ENCODE data around the gene NCEH1.

Gene NCEH1

DNA sequence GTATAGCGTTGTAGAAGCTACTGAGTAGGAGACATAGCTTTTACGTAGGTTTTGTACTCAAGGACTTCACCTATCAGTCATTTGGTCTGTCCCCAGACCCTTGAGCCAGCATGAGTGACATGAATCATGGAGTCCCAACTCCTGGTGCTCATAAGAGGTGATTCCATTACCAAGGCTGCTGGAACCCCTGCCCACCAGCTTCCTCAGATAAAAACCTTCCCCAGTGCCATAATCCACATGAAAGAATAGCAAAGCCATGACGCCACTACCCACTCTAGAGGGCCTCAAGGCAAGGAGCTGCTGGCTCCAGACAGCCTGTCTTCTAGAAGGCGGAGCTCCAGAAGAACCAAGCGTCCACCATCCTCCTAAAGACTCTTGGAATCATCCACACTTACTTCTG, 69.6 kb downstream of the NCEH1 start:
- no peak for FAIRE-seq

DNA sequence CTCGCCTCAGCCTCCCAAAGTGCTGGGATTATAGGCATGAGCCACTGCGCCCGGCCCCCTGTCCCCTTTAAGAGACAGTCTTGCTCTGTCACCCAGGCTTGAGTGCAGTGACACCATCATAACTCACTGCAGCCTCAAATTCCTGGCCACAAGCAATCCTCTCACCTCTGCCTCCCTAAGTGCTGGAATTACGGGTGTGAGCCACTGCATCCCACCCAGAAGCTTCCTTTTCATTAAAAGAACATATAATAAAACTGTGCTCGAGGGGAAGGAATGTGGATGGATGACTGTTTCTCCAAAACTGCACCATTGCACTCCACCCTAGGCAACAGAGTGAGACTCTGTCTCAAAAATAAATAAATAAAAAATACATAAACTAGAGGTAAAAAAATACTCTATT, 70.1 kb downstream of the NCEH1 start:
- FAIRE-seq, result no peak

GRCh38 chr3:172635588-172635987, 75.3 kb downstream of the NCEH1 start:
- no peak for FAIRE-seq

GRCh38 chr3:172634948-172635347, 75.9 kb downstream of the NCEH1 start:
- FAIRE-seq, result no peak

DNA sequence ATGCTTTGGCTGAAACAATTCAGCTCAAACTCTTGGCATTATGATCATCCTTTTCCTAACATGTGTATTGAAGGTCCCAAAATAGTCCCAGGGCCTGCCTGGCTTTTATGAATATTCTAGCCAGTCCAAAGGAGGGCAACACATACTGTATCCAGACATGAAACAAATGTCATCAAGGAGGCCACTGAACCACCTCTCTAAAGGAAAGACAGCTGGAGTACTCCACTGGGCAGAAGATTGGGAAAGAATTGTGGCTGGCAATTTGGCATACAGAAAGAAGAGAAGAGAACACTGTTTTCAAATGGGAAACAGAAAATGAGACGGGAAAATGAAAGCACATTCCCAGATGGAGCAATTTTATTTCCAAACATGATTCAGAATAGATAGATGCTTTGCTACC, 80.6 kb downstream of the NCEH1 start:
- no peak for FAIRE-seq

GRCh38 chr3:172629470-172629869, 81.4 kb downstream of the NCEH1 start:
- FAIRE-seq, result no peak

DNA sequence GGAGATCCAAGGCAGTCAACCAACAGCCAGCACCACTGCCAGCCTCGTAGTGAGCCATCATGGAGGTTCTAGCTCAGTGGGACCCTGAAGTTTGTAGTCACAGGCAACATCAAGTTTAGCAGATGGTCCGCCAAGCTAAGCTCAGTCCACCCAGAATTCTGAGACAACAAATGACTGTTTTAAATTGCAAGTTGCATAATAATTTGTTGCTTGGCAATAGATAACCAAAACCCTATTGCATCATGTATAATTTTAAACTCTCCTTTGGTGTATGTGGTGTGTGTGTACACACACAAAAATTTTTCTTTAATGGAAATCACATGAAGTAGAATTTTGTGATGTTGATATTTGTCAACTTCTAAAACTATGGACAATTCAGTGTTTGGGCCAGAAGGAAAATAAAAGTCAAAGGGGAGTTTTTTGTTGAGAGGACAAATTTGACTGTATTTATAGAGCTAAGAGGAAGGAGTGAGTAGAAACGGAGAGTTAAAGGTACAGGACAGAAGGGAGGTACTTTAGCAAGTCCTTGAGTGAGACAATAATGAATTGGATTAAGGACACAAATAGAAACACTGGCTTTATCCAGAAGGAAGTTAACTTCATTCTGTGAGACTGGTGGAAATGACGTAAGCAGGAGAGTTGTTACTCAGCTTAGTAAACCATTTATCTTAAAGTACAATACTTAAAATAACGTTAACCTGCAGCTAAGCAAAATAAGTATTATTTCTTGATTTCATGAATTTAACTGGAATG, 83.6 kb downstream of the NCEH1 start:
- FAIRE-seq, result no peak

DNA sequence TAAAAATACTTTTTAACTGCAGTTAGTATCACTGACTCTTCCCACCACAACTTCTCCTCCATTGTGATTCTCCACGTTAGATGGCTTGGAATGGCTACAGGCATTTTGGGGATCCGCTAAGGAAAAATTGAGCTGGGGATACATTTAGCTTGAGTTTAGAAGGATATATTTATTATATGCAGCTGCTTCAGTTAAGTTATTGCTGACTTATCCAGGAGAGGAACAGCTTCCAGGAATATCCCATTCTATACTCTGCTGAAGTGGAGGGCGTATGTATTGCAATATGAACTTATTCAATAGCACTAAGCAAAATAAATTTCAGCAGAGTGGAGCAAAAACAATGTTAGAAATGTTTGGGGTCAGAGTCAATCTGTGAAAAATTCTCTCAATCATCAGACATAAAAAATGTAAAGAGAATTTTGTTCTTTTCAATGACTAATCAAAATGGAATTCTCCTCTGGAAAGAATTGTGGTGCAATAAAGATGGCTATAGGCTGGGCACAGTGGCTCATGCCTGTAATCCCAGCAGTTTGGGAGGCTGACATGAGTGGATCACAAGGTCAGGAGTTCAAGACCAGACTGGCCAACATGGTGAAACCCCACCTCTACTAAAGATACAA, 84.7 kb downstream of the NCEH1 start:
- no peak for FAIRE-seq

DNA sequence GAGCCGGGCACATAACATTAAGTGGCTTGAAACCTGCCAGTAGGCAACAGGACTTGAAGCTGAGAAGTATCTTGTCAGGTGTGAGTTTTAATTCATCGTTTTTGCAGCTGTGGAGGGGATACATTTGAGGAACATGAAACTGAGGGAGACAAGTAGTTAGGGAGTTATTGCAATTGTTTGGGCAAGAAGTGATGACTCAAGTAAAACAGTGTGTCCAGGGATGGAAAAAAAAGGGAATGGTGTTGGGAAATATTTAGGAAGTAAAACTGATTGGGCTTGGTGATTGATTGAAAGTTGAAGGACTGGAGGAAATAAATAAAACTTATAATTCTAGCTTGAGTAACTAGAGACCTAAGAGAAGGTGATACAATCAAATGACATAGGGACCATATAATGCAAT, 85.5 kb downstream of the NCEH1 start:
- FAIRE-seq, result no peak

- FAIRE-seq, result no peak
Measured at GRCh38 chr3:172624999-172625398, 85.9 kb downstream of the NCEH1 start.

DNA sequence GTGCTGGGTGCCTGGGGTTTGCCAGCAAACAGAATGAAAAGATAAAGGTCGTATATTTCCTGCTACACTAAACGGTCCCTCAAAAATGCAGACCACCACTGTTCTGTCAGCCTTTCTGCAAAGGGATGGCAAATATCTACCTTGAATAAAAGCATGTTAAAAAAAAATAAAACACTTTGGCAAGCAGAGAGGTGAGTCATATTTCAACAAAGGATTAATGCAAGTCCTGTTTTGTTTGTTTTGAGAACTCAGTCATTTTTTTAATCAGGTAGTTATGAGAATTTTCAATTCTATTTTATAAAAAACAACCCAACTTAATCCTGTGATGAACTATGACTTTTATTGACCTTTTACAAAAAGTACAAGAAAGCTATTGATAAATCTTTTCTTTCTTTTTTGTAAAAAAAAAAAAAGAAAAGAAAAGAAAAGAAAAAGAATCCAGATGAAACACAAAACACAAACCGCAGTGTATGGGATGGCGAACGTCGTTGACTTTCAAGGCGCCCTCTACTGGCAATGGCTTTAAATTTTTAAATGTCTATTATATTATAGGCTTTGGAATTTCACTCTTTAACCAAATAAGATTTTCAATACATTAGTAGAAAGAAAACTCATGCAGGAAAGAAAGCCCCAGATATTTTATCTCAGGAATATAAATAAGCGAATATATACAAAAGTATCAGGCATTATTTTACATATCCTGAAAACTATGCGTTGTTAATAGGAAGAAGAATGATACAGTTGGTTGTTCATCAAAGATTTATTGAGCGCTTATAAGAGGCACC, 87.8 kb downstream of the NCEH1 start:
- peak; percentile 97 for FAIRE-seq

GRCh38 chr3:172622156-172622555, 88.7 kb downstream of the NCEH1 start:
- FAIRE-seq, result no peak

DNA sequence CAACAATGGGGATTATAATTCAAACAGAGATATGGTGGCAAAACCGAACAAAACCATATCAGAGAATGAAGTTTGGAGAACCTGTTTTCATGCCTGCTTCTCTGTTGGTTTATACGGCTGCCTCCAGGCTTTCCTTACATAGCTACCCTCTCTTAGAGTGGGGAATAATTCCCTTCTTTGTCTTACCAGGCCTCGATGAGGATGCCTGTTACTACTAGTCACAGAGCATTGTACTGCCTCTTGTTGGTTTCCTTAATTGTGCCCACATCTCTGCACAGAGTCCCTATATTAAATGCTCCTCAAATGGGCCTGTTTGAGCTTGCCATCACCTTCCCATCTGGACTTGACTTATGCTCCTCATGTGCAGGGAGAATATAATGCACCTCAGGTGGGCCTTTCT, 92.9 kb downstream of the NCEH1 start:
- no peak for FAIRE-seq

GRCh38 chr3:172617013-172617706, 93.7 kb downstream of the NCEH1 start:
- no peak for FAIRE-seq

DNA sequence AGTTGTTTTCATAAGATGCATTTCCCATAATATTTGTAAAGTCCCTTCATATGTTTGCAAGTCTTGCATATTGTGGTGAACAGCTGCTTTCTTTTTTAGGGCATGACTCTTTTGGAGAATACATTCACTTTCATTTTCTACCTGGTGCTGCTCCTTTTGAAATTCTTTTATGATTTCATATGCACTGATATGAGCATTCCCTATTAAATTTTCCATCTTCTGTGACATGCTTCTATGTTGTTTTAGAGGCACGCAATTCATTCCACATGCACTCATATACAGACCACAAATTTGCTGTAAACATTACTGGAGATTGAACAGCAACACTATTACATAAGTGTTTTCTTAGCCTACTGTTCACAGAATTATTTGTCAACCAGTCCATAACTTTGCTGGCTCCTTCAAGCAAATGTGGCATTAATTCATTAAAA, 94.8 kb downstream of the NCEH1 start:
- FAIRE-seq, result peak; percentile 14

GRCh38 chr3:172615296-172615695, 95.6 kb downstream of the NCEH1 start:
- FAIRE-seq, result no peak

- FAIRE-seq, result no peak
Measured at GRCh38 chr3:172614340-172615274, 96.3 kb downstream of the NCEH1 start.

GRCh38 chr3:172613845-172614244, 97.0 kb downstream of the NCEH1 start:
- FAIRE-seq, result no peak

DNA sequence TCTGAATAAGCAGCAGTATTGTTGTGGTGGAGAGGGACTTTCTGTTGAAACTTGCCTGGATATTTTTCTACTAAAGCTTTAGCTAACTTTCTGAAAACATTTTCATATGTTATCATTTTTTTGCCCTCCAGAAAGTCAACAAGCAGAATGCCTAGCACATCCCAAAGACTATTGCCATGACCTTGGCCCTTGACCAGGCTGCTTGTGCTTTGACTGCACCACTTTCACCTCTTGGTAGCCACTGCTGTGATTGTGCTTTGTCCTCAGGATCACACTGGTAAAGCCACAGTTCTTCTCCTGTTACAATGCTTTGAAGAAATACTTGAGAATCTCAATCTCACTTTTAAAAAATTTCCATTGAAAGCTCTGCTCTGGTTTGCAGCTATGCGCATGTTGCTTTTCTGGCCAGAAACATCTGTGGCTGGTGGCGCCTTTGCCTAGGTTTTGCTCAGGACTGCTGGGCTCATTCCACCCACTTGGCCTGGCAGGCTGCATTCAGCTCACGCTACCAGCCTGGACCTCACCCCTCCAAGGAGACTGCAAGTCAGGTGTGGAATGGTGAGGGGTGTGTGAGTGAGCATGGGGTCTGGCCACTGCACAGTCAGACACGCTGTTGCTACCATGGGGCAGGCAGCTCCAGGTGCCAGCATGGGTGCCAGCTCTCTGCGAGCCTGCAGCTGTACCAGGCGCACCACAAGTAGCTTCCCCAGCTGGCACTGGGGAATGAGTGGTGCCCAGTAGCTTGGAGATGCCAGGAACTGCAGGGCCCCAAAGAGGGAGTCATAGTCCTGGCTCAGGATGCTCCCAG, 97.8 kb downstream of the NCEH1 start:
- no peak for FAIRE-seq

- no peak for FAIRE-seq
Measured at GRCh38 chr3:172609750-172610149, 101.1 kb downstream of the NCEH1 start.

GRCh38 chr3:172608575-172608974, 102.3 kb downstream of the NCEH1 start:
- FAIRE-seq, result no peak
